HG02870 (cell line): ENCODE data around the gene TSPY10.
"Not testable (repeated sequence)": the region's sequence is repeated elsewhere in the genome, so short reads cannot be mapped to it uniquely, and the experiment has no call there.

ENCODE experiments used
- ATAC-seq: cut with Tn5 transposase; IDR thresholded peaks from one replicate; pipeline ENCODE4 v1.9.1; 2021; ENCODE audit warnings: mild to moderate bottlenecking, moderate library complexity; ENCODE audit not compliant: unreplicated experiment

TSPY10 gene, protein sequence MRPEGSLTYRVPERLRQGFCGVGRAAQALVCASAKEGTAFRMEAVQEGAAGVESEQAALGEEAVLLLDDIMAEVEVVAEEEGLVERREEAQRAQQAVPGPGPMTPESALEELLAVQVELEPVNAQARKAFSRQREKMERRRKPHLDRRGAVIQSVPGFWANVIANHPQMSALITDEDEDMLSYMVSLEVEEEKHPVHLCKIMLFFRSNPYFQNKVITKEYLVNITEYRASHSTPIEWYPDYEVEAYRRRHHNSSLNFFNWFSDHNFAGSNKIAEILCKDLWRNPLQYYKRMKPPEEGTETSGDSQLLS

DNA sequence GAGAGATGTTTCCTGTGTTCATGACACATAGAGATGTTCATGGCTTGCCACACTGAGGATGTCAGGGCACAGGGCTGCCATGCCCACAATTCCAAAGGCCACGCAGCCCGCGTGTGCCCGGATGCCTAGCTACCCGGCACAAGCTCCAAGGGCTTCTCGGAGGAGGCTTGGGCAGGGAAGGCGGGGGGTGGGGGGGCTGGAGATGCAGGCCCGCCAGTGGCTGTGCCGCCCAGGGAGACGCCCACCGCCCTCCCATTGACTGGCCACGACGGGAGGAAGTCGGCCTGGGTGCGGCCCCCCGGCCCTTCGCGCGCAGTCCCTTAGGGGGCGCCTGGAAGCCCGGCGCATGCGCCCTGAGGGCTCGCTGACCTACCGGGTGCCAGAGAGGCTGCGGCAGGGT lies at the start of gene TSPY10:
Gene TSPY10, plus strand, starts transcription at position 301 of the 400 bp plus-strand sequence. Its CDS starts 46 bp downstream, at position 347.
- not testable (repeated sequence) for ATAC-seq

DNA sequence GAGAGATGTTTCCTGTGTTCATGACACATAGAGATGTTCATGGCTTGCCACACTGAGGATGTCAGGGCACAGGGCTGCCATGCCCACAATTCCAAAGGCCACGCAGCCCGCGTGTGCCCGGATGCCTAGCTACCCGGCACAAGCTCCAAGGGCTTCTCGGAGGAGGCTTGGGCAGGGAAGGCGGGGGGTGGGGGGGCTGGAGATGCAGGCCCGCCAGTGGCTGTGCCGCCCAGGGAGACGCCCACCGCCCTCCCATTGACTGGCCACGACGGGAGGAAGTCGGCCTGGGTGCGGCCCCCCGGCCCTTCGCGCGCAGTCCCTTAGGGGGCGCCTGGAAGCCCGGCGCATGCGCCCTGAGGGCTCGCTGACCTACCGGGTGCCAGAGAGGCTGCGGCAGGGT lies 40.7 kb upstream of the TSPY10 start, which contains the start of gene TSPY9:
Gene TSPY9, plus strand, starts transcription at position 301 of the 400 bp plus-strand sequence. Its CDS starts 46 bp downstream, at position 347.
- not testable (repeated sequence) for ATAC-seq

DNA sequence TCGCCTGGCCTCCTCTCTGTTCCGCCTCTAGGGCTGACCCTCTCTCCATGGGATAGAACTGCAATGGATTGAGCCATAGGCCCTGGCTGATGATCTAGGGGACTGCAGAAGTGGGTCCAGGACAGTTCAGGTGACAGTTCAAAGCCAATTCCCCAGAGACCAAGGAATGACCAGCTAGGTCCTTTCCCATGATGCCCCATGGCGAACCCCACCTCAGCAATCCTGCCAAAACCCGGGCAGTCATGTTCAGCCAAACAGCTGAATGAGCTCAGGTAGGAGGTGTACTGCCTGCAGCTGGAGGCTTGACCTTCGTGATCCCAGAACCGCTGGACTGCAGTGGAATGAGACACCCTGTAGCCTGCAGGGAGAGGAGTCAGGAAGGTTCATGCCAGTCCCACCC lies 23.3 kb upstream of the TSPY10 start:
- ATAC-seq: not testable (repeated sequence)

DNA sequence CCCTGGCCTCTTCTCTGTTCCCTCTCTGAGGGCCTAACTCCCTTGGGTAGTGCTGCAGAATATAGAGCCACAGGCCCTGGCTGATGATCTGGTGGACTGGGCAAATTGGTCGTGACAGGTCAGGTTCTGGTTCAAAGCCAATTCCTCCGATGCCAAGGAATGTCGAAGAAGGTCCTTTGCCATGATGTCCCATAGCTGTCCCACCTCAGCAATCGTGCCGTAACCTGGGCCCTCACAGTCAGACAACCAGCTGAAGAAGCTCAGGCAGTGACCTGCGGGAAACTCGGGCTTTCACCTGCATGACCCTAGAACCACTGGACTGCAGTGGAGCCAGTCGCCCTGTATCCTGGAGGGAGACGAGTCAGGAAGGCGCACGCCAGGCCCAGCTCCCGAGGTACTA lies 11.4 kb upstream of the TSPY10 start:
- ATAC-seq: not testable (repeated sequence)
